CD4-positive, alpha-beta T cell (primary cell): Measurements from ENCODE around the gene MON1B. TPM values are rescaled to one million over a fixed set of nuclear protein-coding genes. Genes with fewer than 3 reads are reported as not detected.
"Not testable (repeated sequence)": the region's sequence is repeated elsewhere in the genome, so short reads cannot be mapped to it uniquely, and the experiment has no call there.

Experiments
- ATAC-seq: fragments of 200-7000 bp; cut with Tn5 transposase; one replicate; pipeline ENCODE4 v1.10.0; 2022; ENCODE audit warnings: mild to moderate bottlenecking; ENCODE audit not compliant: poor library complexity
- CTCF ChIA-PET: fragments of 350-600 bp; sonication (Branson Sonifier 250); formaldehyde crosslinking; loops from one replicate; lab custom pipeline; 2021; ENCODE audit warnings: antibody characterized with exemption, inconsistent platforms; lab: Charles Lee
- POLR2A ChIA-PET: fragments of 350-600 bp; sonication (Branson Sonifier 250); formaldehyde crosslinking; loops from one replicate; lab custom pipeline; 2021; ENCODE audit warnings: antibody characterized with exemption, inconsistent platforms; lab: Charles Lee
- DNase-seq, 14 experiments: peaks; one replicate each; pipeline ENCODE4 v3.0.0-alpha.2; 2013 to 2020; ENCODE audit warnings: mixed read lengths in 2 of 14
- H3K27ac ChIP-seq, 2 donors: one replicate each; pipeline versions ENCODE4 v1.5.1 to v1.7.0; 2013; ENCODE audit warnings: low read length in 2 of 2, low read depth in 1 of 2, mild to moderate bottlenecking in 1 of 2
- H3K27me3 ChIP-seq, 2 experiments: 1 replicate in 1 of 2; 2 replicates in 1 of 2; pipeline versions ENCODE4 v1.6.1 to v1.7.0; 2013; ENCODE audit warnings: low read length in 2 of 2, control low read depth in 1 of 2, mild to moderate bottlenecking in 1 of 2, moderate library complexity in 1 of 2; ENCODE audit not compliant: insufficient read depth in 2 of 2, control insufficient read depth in 1 of 2
- H3K36me3 ChIP-seq: one replicate; pipeline ENCODE4 v1.6.1; 2013; ENCODE audit warnings: low read length, control low read depth; ENCODE audit not compliant: insufficient read depth
- H3K4me1 ChIP-seq: one replicate; pipeline ENCODE4 v1.6.1; 2013; ENCODE audit warnings: low read length, control low read depth; ENCODE audit not compliant: insufficient read depth
- H3K4me3 ChIP-seq: one replicate; pipeline ENCODE4 v1.5.1; 2013; ENCODE audit warnings: mild to moderate bottlenecking, low read length, moderate library complexity
- H3K9me3 ChIP-seq, 2 experiments: 1 replicate in 1 of 2; 2 replicates in 1 of 2; pipeline versions ENCODE4 v1.6.1 to v1.7.0; 2013; ENCODE audit warnings: low read length in 2 of 2, mild to moderate bottlenecking in 2 of 2, control low read depth in 1 of 2, moderate library complexity in 1 of 2; ENCODE audit not compliant: control insufficient read depth in 1 of 2, insufficient read depth in 1 of 2
- H3K27ac Mint-ChIP-seq: one replicate; pipeline ENCODE4 v1.8.0; 2020; ENCODE audit warnings: mixed read lengths
- H3K27me3 Mint-ChIP-seq: one replicate; pipeline ENCODE4 v1.8.0; 2021; ENCODE audit warnings: mixed read lengths
- H3K36me3 Mint-ChIP-seq: one replicate; pipeline ENCODE4 v1.8.0; 2021; ENCODE audit warnings: low read depth, mixed read lengths
- H3K4me1 Mint-ChIP-seq: one replicate; pipeline ENCODE4 v1.8.0; 2021; ENCODE audit warnings: low read depth, mixed read lengths
- H3K4me3 Mint-ChIP-seq: one replicate; pipeline ENCODE4 v1.8.0; 2020; ENCODE audit warnings: mild to moderate bottlenecking, mixed read lengths
- H3K9me3 Mint-ChIP-seq: one replicate; pipeline ENCODE4 v1.8.0; 2020; ENCODE audit warnings: mixed read lengths
- CTCF ChIP-seq: fragments of 200-600 bp; IDR thresholded peaks from one replicate; pipeline ENCODE4 v1.8.0; 2022; ENCODE audit warnings: antibody characterized with exemption, mild to moderate bottlenecking
- intact Hi-C, 2 experiments: fragments of 100-400 bp; cut with DNase I in 1 of 2; cut with micrococcal nuclease in 1 of 2; formaldehyde crosslinking; loops; one replicate each; pipeline versions ENCODE4 v1.15.1 to v1.9.0; 2023 to 2025; cut with DNase I, micrococcal nuclease
- total RNA-seq, 174 experiments: library from RNA in 2 of 174; stranded (reverse) in 2 of 174; gene quantifications; one replicate each; pipeline ENCODE4 v1.2.3 and lab custom pipeline; 2021 to 2026

MON1B gene
- total RNA-seq, 2 experiments from 2014 or later, result 52.3 to 52.6 TPM

- Histone ChIP-seq H3K9me3 (no peaks in the 10 kb centered on the region), H3K4me3 (no peak overlapping the region), H3K36me3 (no peaks in the 10 kb centered on the region), H3K4me1 (no peaks in the 10 kb centered on the region), H3K27me3 (no peaks in the 10 kb centered on the region), H3K27ac (no peak overlapping the region)
- H3K4me3 Mint-ChIP-seq, result no peak overlapping the region
- TF ChIP-seq CTCF, result no peak
- no peak overlapping the region for H3K27ac Mint-ChIP-seq
- no peaks in the 10 kb centered on the region for H3K36me3 Mint-ChIP-seq
- intact Hi-C loops, result no loop called here
- CTCF ChIA-PET, result no interaction called here
- H3K9me3 Mint-ChIP-seq, result no peaks in the 10 kb centered on the region
- POLR2A ChIA-PET, result no interaction called here
- H3K4me1 Mint-ChIP-seq, result no peaks in the 10 kb centered on the region
- peaks cover 21% of the 10 kb centered on the region for H3K27me3 Mint-ChIP-seq
- no peak for DNase-seq
- no peak for ATAC-seq
Measured at GRCh38 chr16:77183137-77183536, 7.9 kb upstream of the MON1B start.

- H3K27me3 ChIP-seq, H3K36me3 ChIP-seq, H3K27me3 Mint-ChIP-seq, H3K4me3 ChIP-seq, intact Hi-C loops, H3K4me3 Mint-ChIP-seq, H3K27ac ChIP-seq, ATAC-seq, POLR2A ChIA-PET, H3K9me3 ChIP-seq, H3K9me3 Mint-ChIP-seq, H3K27ac Mint-ChIP-seq, DNase-seq: not testable (repeated sequence)
- CTCF ChIA-PET, result interaction anchor here (1.4 kb wide), 1 partner anchor 15 kb away, joined by 3 read pairs; no protein-coding TSS in a partner anchor
- H3K4me1 ChIP-seq, result peaks cover 10% of the 10 kb centered on the region
- H3K4me1 Mint-ChIP-seq, result peaks cover 17% of the 10 kb centered on the region
- peaks cover 10% of the 10 kb centered on the region for H3K36me3 Mint-ChIP-seq
Measured at GRCh38 chr16:77186298-77186697, 4.7 kb upstream of the MON1B start.

- Histone ChIP-seq H3K27me3 (no peaks in the 10 kb centered on the region), H3K27ac (peak overlapping the region; percentile 95 to 99), H3K9me3 (peaks cover 0 to 3% of the 10 kb centered on the region in 2 experiments), H3K4me1 (peaks cover 44% of the 10 kb centered on the region), H3K36me3 (peaks cover 22% of the 10 kb centered on the region), H3K4me3 (peak overlapping the region; percentile 98)
- H3K4me1 Mint-ChIP-seq, result peaks cover 48% of the 10 kb centered on the region
- CTCF ChIA-PET, result no interaction called here
- POLR2A ChIA-PET, result interaction anchor here (0.7 to 2.0 kb wide), 6 partner anchors 9 to 1541 kb away, joined by 3 to 31 read pairs (median 6); partner anchors contain the start of genes KARS1, NUDT7 and TERF2IP
- H3K27me3 Mint-ChIP-seq, result peaks cover 5% of the 10 kb centered on the region
- intact Hi-C loops, result loop anchor here (1.0 to 10.0 kb wide), 10 partner anchors 23 to 1757 kb away; partner anchors contain the start of genes ADAT1 (in 2 of the 2), KARS1 (in 2 of the 2), TERF2IP (in 2 of the 2) and CFDP1 (in 1 of the 2)
- peak overlapping the region; percentile 92 for H3K4me3 Mint-ChIP-seq
- TF ChIP-seq CTCF, result no peak
- H3K27ac Mint-ChIP-seq, result peak overlapping the region; percentile 97
- no peaks in the 10 kb centered on the region for H3K9me3 Mint-ChIP-seq
- ATAC-seq (no peak), DNase-seq (no peak)
- peaks cover 46% of the 10 kb centered on the region for H3K36me3 Mint-ChIP-seq
Measured at GRCh38 chr16:77190190-77190477, 856 bp upstream of the MON1B start.
